Hepatocyte (in vitro differentiated cells): ENCODE data around the gene ARL15. TPM values are rescaled to one million over a fixed set of nuclear protein-coding genes. Genes with fewer than 3 reads are reported as not detected.
A peak's percentile ranks its signal among the peaks of the same experiment; 100 is the strongest.

Experiments used
- DNase-seq: peaks from one replicate; pipeline ENCODE4 v3.0.0-alpha.2; 2016; ENCODE audit warnings: low spot score
- H2AFZ ChIP-seq: fragments of 200-600 bp; sonication (generic); 2 replicates; pipeline ENCODE4 v1.6.0; 2016; ENCODE audit warnings: antibody characterized with exemption, mild to moderate bottlenecking
- H3K27ac ChIP-seq: fragments of 200-600 bp; sonication (generic); 2 replicates; pipeline ENCODE4 v1.5.1; 2016; ENCODE audit warnings: mild to moderate bottlenecking
- H3K27me3 ChIP-seq: fragments of 200-600 bp; sonication (generic); 2 replicates; pipeline ENCODE4 v1.6.1; 2016
- H3K36me3 ChIP-seq: fragments of 200-600 bp; sonication (generic); replicated peaks from 2 replicates; pipeline ENCODE4 v1.5.1; 2016; ENCODE audit warnings: low read depth; ENCODE audit not compliant: insufficient read depth
- H3K4me1 ChIP-seq: fragments of 200-600 bp; sonication (generic); 2 replicates; pipeline ENCODE4 v1.5.1; 2016; ENCODE audit warnings: mild to moderate bottlenecking, moderate library complexity; ENCODE audit not compliant: insufficient read depth
- H3K4me2 ChIP-seq: fragments of 200-600 bp; sonication (generic); 2 replicates; pipeline ENCODE4 v1.6.0; 2016
- H3K4me3 ChIP-seq: fragments of 200-600 bp; sonication (generic); 2 replicates; pipeline ENCODE4 v1.5.1; 2016; ENCODE audit warnings: mild to moderate bottlenecking
- H3K79me2 ChIP-seq: fragments of 200-600 bp; sonication (generic); 2 replicates; pipeline ENCODE4 v1.6.0; 2017; ENCODE audit warnings: mild to moderate bottlenecking
- H3K9me2 ChIP-seq: fragments of 200-600 bp; sonication (generic); replicated peaks from 2 replicates; pipeline ENCODE4 v1.6.0; 2017; ENCODE audit warnings: mild to moderate bottlenecking; ENCODE audit not compliant: insufficient read depth
- H3K9me3 ChIP-seq: fragments of 200-600 bp; sonication (generic); 2 replicates; pipeline ENCODE4 v1.5.1; 2016; ENCODE audit warnings: low read depth, mild to moderate bottlenecking
- H4K20me1 ChIP-seq: fragments of 200-600 bp; sonication (generic); 2 replicates; pipeline ENCODE4 v1.6.0; 2016; ENCODE audit warnings: mild to moderate bottlenecking; ENCODE audit not compliant: insufficient read depth, poor library complexity, severe bottlenecking
- CTCF ChIP-seq: fragments of 200-600 bp; sonication (generic); IDR thresholded peaks from 2 replicates; pipeline ENCODE4 v1.5.1; 2016; ENCODE audit warnings: antibody characterized with exemption, mild to moderate bottlenecking; ENCODE audit not compliant: poor library complexity
- EZH2 ChIP-seq: fragments of 200-600 bp; sonication (generic); IDR thresholded peaks from 2 replicates; pipeline ENCODE4 v1.6.1; 2016; ENCODE audit warnings: antibody characterized with exemption, mild to moderate bottlenecking, borderline replicate concordance
- EZH2phosphoT487 ChIP-seq: fragments of 200-600 bp; sonication (generic); IDR thresholded peaks from one replicate; pipeline ENCODE4 v1.6.1; 2018; ENCODE audit warnings: antibody characterized with exemption, mild to moderate bottlenecking, low read depth, moderate library complexity; ENCODE audit not compliant: unreplicated experiment, severe bottlenecking
- whole genome bisulfite sequencing: methylation state at CpG from one replicate; pipeline ENCODE4 v1.1.6; 2016; ENCODE audit warnings: low lambda C conversion rate; ENCODE audit errors: missing lambda C conversion rate; 5-methylcytosine and 5-hydroxymethylcytosine counted together
- polyA plus RNA-seq: library from polyadenylated mRNA; unstranded; fragments of >200 nt; fragmentation: Nextera tagmentation; extraction: Ambion mirVana; gene quantifications from 2 replicates; pipeline ENCODE4 v1.2.1, GENCODE V29; 2016
- total RNA-seq: library from RNA; depleted of rRNA; stranded (reverse); fragments of >200 nt; gene quantifications from 2 replicates; pipeline ENCODE4 v1.2.3, GENCODE V29; 2014

Gene ARL15
- total and polyA plus RNA-seq, 2 experiments from 2014 or later = 13.3 to 66.3 TPM

DNA sequence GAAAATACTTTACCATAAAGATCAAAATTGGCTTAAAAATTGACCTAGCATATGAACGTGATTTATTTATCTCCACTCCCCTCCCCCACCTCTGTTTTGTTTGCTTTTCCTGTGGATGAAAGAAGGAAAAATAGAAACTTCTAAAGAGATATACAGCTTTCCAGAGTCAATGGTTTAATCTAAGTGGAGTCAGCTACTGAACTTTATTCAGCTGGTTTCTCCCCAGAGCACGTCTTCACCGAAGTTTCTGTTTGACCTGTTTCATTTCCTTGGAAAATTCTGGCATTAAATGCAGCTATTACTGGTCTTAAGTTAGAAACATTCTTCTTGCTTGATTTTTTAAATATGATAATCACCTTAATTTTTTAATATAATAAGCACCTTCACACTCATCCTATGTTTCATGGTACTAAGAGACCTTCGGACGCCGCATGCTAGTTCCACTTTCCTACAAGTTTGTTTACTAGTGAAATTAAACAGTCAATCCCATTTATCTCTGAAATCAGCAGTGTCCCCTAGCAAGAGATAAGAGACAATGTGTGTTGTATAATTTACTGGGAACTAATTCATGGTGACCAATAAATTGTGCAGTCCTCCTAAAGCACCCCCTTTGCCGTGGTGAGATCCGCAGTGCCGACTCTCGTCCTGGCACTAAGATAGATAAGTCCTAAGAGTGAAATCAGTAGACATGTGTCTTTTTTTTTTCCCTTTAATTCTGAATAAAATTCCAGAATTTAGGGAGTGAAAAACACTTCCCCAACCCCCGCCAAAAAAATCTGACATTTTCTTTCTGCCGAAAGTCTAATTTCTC is 89.9 kb downstream of the ARL15 start:
- no peaks in the 10 kb centered on the region for H3K4me1 ChIP-seq
- no peak overlapping the region for H3K27ac ChIP-seq
- peaks cover 28% of the 10 kb centered on the region for H3K79me2 ChIP-seq
- H3K9me3 ChIP-seq = no peaks in the 10 kb centered on the region
- no peaks in the 10 kb centered on the region for H3K27me3 ChIP-seq
- no peak for DNase-seq
- no peaks in the 10 kb centered on the region for H3K9me2 ChIP-seq
- H2AFZ ChIP-seq = no peak overlapping the region
- WGBS = 48% methylated on average over 12 of the region's 12 CpGs
- peak overlapping the region; percentile 66 for H3K4me2 ChIP-seq
- H4K20me1 ChIP-seq = peaks cover 4% of the 10 kb centered on the region
- H3K4me3 ChIP-seq = peak overlapping the region; percentile 2
- TF ChIP-seq EZH2 (no peak), CTCF (no peak), EZH2phosphoT487 (no peak)
- no peaks in the 10 kb centered on the region for H3K36me3 ChIP-seq

- H3K79me2 ChIP-seq = peaks cover 27% of the 10 kb centered on the region
- no peaks in the 10 kb centered on the region for H3K36me3 ChIP-seq
- H3K27ac ChIP-seq = no peak overlapping the region
- 63% methylated on average over 8 of the region's 8 CpGs for WGBS
- H3K27me3 ChIP-seq = no peaks in the 10 kb centered on the region
- no peaks in the 10 kb centered on the region for H3K9me3 ChIP-seq
- no peaks in the 10 kb centered on the region for H3K4me1 ChIP-seq
- H3K4me3 ChIP-seq = no peak overlapping the region
- peak; percentile 75 for DNase-seq
- no peaks in the 10 kb centered on the region for H4K20me1 ChIP-seq
- H3K4me2 ChIP-seq = no peak overlapping the region
- TF ChIP-seq CTCF (peak; percentile 87), EZH2 (no peak)
- no peak overlapping the region for H2AFZ ChIP-seq
- H3K9me2 ChIP-seq = no peaks in the 10 kb centered on the region
These were observed 92.4 kb downstream of the ARL15 start for GRCh38 chr5:54217826-54218503.

- TF ChIP-seq EZH2 (no peak), EZH2phosphoT487 (no peak), CTCF (no peak)
- Histone ChIP-seq H3K9me3 (no peaks in the 10 kb centered on the region), H3K79me2 (peaks cover 39% of the 10 kb centered on the region), H3K4me3 (no peak overlapping the region), H4K20me1 (peaks cover 2% of the 10 kb centered on the region), H2AFZ (no peak overlapping the region), H3K27me3 (no peaks in the 10 kb centered on the region), H3K9me2 (no peaks in the 10 kb centered on the region), H3K27ac (no peak overlapping the region), H3K4me2 (no peak overlapping the region), H3K36me3 (no peaks in the 10 kb centered on the region), H3K4me1 (no peaks in the 10 kb centered on the region)
- DNase-seq = no peak
- WGBS = 55% methylated on average over 12 of the region's 12 CpGs
These were observed 95.1 kb downstream of the ARL15 start for GRCh38 chr5:54215233-54215736.
